HCT116 (cell line): ENCODE measurements around the gene HTR2C. TPM values are rescaled to one million over a fixed set of nuclear protein-coding genes. Genes with fewer than 3 reads are reported as not detected.

Experiments used
- ATAC-seq: fragments of 200-7000 bp; cut with Tn5 transposase; 2 replicates; pipeline ENCODE4 v1.9.1; 2020; ENCODE audit warnings: mild to moderate bottlenecking, moderate library complexity
- Bru-seq: library from RNA; stranded (reverse); fragments of 400-500 nt; gene quantifications from one replicate; lab custom pipeline; 2021; lab: Mats Ljungman, UMichigan
- BruChase-seq, 2 experiments: library from RNA; stranded (reverse); fragments of 400-500 nt; gene quantifications; one replicate each; lab custom pipeline; 2021; lab: Mats Ljungman, UMichigan
- BruUV-seq: library from RNA; stranded (reverse); fragments of 400-500 nt; replicated peaks from 2 replicates; lab custom pipeline; 2021; lab: Mats Ljungman, UMichigan
- CTCF ChIA-PET: fragments of 300-600 bp; sonication (Branson Sonifier 250); formaldehyde crosslinking; loops from one replicate; lab custom pipeline; 2021; ENCODE audit warnings: antibody characterized with exemption; lab: Charles Lee
- POLR2A ChIA-PET: fragments of 300-600, 350-600 bp; sonication (Branson Sonifier 250); formaldehyde crosslinking; loops from one replicate; lab custom pipeline; 2021; ENCODE audit warnings: antibody characterized with exemption; lab: Charles Lee
- RAD21 ChIA-PET, 2 experiments: fragments of 300-600 bp; sonication (Branson Sonifier 250); formaldehyde crosslinking; loops; one replicate each; lab custom pipeline; 2023; ENCODE audit warnings: low total read pairs in 2 of 2; ENCODE audit not compliant: uncharacterized antibody in 2 of 2, unreplicated experiment in 2 of 2, low non-redundant PET in 1 of 2; lab: Charles Lee
- DNase-seq: peaks from one replicate; pipeline ENCODE4 v3.0.0-alpha.2; 2010; ENCODE audit warnings: low read depth, low spot score
- H2AFZ ChIP-seq: fragments of 200-600 bp; shearing (Covaris generic), sonication (generic); 2 replicates; pipeline ENCODE4 v1.6.1; 2017; ENCODE audit warnings: low read depth, mixed run types, mixed read lengths, antibody characterized with exemption, low read length; ENCODE audit not compliant: poor library complexity, severe bottlenecking
- H3K27ac ChIP-seq: 2 replicates; pipeline ENCODE4 v1.5.1; 2012; ENCODE audit warnings: low read depth, low read length
- H3K27me3 ChIP-seq: fragments of 200-600 bp; sonication (generic); 2 replicates; pipeline ENCODE4 v1.6.1; 2016; ENCODE audit warnings: mixed run types, low read length, mixed read lengths; ENCODE audit not compliant: insufficient read depth
- H3K36me3 ChIP-seq, 2 experiments: fragments of 200-500 bp in 1 of 2; fragments of 200-600 bp in 1 of 2; sonication (Bioruptor generic) in 1 of 2; sonication (generic) in 1 of 2; 2 replicates each; pipeline versions ENCODE4 v1.5.1 to v1.6.1; 2014 to 2016; ENCODE audit warnings: low read length in 2 of 2, inconsistent platforms in 1 of 2, mixed read lengths in 1 of 2, mixed run types in 1 of 2; ENCODE audit not compliant: insufficient read depth in 2 of 2, control insufficient read depth in 1 of 2
- H3K4me1 ChIP-seq, 2 experiments: fragments of 200-600 bp in 1 of 2; sonication (generic) in 1 of 2; 2 replicates each; pipeline versions ENCODE4 v1.5.1 to v1.6.1; 2012 to 2017; ENCODE audit warnings: low read length in 2 of 2, inconsistent platforms in 1 of 2, mild to moderate bottlenecking in 1 of 2, mixed read lengths in 1 of 2, mixed run types in 1 of 2, moderate library complexity in 1 of 2; ENCODE audit not compliant: insufficient read depth in 2 of 2, control insufficient read depth in 1 of 2
- H3K4me2 ChIP-seq: fragments of 200-600 bp; sonication (generic); 2 replicates; pipeline ENCODE4 v1.6.1; 2017; ENCODE audit warnings: mixed run types, low read length, mixed read lengths
- H3K4me3 ChIP-seq, 2 experiments: fragments of 200-600 bp in 1 of 2; sonication (generic) in 1 of 2; replicated peaks in 1 of 2; 2 replicates each; pipeline ENCODE4 v1.5.1; 2011 to 2016; ENCODE audit warnings: low read length in 2 of 2, control low read depth in 1 of 2, low read depth in 1 of 2, mild to moderate bottlenecking in 1 of 2, mixed read lengths in 1 of 2, mixed run types in 1 of 2
- H3K79me2 ChIP-seq: fragments of 200-600 bp; sonication (generic); 2 replicates; pipeline ENCODE4 v1.6.1; 2017; ENCODE audit warnings: mild to moderate bottlenecking, mixed run types, low read length, moderate library complexity, mixed read lengths; ENCODE audit not compliant: insufficient read depth
- H3K9ac ChIP-seq: fragments of 200-600 bp; sonication (generic); 2 replicates; pipeline ENCODE4 v1.6.1; 2016; ENCODE audit warnings: low read length, mixed read lengths
- H3K9me2 ChIP-seq: fragments of 200-600 bp; sonication (generic), shearing (Covaris generic); 2 replicates; pipeline ENCODE4 v1.6.1; 2017; ENCODE audit warnings: mixed run types, mild to moderate bottlenecking, moderate library complexity; ENCODE audit not compliant: insufficient read depth
- H3K9me3 ChIP-seq, 2 experiments: fragments of 200-500 bp in 1 of 2; fragments of 200-600 bp in 1 of 2; sonication (Bioruptor generic) in 1 of 2; sonication (generic) in 1 of 2; 2 replicates each; pipeline ENCODE4 v1.6.1; 2014 to 2017; ENCODE audit warnings: low read length in 2 of 2, mixed read lengths in 2 of 2, inconsistent platforms in 1 of 2, low read depth in 1 of 2, mild to moderate bottlenecking in 1 of 2, mixed run types in 1 of 2, moderate library complexity in 1 of 2; ENCODE audit not compliant: control insufficient read depth in 1 of 2, insufficient read depth in 1 of 2
- H4K20me1 ChIP-seq: fragments of 200-600 bp; sonication (generic), shearing (Covaris generic); 2 replicates; pipeline ENCODE4 v1.6.1; 2017; ENCODE audit warnings: mixed run types, mild to moderate bottlenecking, moderate library complexity; ENCODE audit not compliant: insufficient read depth
- CTCF ChIP-seq, 3 experiments: fragments of 200-600 bp in 1 of 3; sonication (generic) in 1 of 3; IDR thresholded peaks in 2 of 3; conservative IDR thresholded peaks in 1 of 3; 2 replicates each; pipeline ENCODE4 v1.5.1; 2012 to 2017; ENCODE audit warnings: low read depth in 2 of 3, low read length in 2 of 3, antibody characterized with exemption in 1 of 3, borderline replicate concordance in 1 of 3, control low read depth in 1 of 3, mild to moderate bottlenecking in 1 of 3, mixed read lengths in 1 of 3, mixed run types in 1 of 3, moderate library complexity in 1 of 3; ENCODE audit not compliant: insufficient read depth in 1 of 3
- EGR1 ChIP-seq: IDR thresholded peaks from 2 replicates; pipeline ENCODE4 v1.6.1; 2012; ENCODE audit warnings: low read depth
- ELF1 ChIP-seq: IDR thresholded peaks from 2 replicates; pipeline ENCODE4 v1.6.1; 2012; ENCODE audit warnings: low read depth, borderline replicate concordance
- JUND ChIP-seq: IDR thresholded peaks from 2 replicates; pipeline ENCODE4 v1.6.1; 2012
- RAD21 ChIP-seq: IDR thresholded peaks from 2 replicates; pipeline ENCODE4 v1.6.1; 2012; ENCODE audit warnings: low read depth, mild to moderate bottlenecking
- SP1 ChIP-seq: IDR thresholded peaks from 2 replicates; pipeline ENCODE4 v1.6.1; 2012; ENCODE audit warnings: low read depth
- TCF7L2 ChIP-seq: IDR thresholded peaks from 2 replicates; pipeline ENCODE4 v1.7.0; 2011; ENCODE audit warnings: borderline replicate concordance, inconsistent platforms; ENCODE audit not compliant: insufficient read depth, insufficient read length; ENCODE audit errors: extremely low read depth
- intact Hi-C: fragments of 100-400 bp; cut with micrococcal nuclease; formaldehyde crosslinking; loops from 2 replicates; pipeline ENCODE4 v1.10.0; 2022
- long read RNA-seq: library from polyadenylated mRNA; unstranded; transcript quantifications from one replicate; pipeline ENCODE4 v2.0.0, GENCODE V29; 2021; ENCODE audit not compliant: unreplicated experiment
- polyA plus RNA-seq: library from polyadenylated mRNA; unstranded; fragments of >200 nt; gene quantifications from 2 replicates; pipeline ENCODE4 v1.2.1, GENCODE V29; 2012; ENCODE audit warnings: missing spikeins
- total RNA-seq: library from RNA; stranded (reverse); gene quantifications from one replicate; pipeline ENCODE4 v1.2.1, GENCODE V29; 2021; ENCODE audit not compliant: unreplicated experiment

Gene HTR2C
- total RNA-seq (not detected), Bru-seq, nascent RNA (percentile 1 among the genes with signal in this experiment), BruChase-seq, experiment 1, labeled RNA remaining after a 6-hour chase (percentile 0 among the genes with signal in this experiment), BruChase-seq, experiment 2, labeled RNA remaining after a 2-hour chase (percentile 2 among the genes with signal in this experiment)
- not detected in 2 replicates for polyA plus RNA-seq
- long read RNA-seq, result 0 reads

- no peak for DNase-seq
- POLR2A ChIA-PET, result no interaction called here
- TF ChIP-seq TCF7L2, result no peak
- no peak for TF ChIP-seq RAD21
- no peak for TF ChIP-seq ELF1
- TF ChIP-seq EGR1, result no peak
- TF ChIP-seq JUND, result no peak
- no peak for TF ChIP-seq SP1
- TF ChIP-seq, all 23 proteins: peak for 0
- Histone ChIP-seq H3K9ac (no peak within 1 kb of the TSS), H3K79me2 (no peaks in the 10 kb centered on the region), H4K20me1 (no peaks in the 10 kb centered on the region), H2AFZ (no peak within 1 kb of the TSS), H3K27me3 (no peaks in the 10 kb centered on the region), H3K4me1 (no peaks in the 10 kb centered on the region), H3K4me3 (no peak within 1 kb of the TSS), H3K27ac (no peak within 1 kb of the TSS), H3K9me3 (no peaks in the 10 kb centered on the region), H3K4me2 (no peak within 1 kb of the TSS), H3K9me2 (no peaks in the 10 kb centered on the region), H3K36me3 (no peaks in the 10 kb centered on the region)
- no TSS peak for BruUV-seq
- intact Hi-C loops, result no loop called here
- ChIA-PET CTCF (no interaction called here), RAD21 (no interaction called here)
- no peak for ATAC-seq
Observed at GRCh38 chrX:114583646-114584374, at the start of gene HTR2C. TSS of gene HTR2C (plus strand) at chrX:114584086. CDS start at chrX:114726937, 142,851 bp downstream.

GRCh38 chrX:114580336-114580735 is 3.5 kb upstream of the HTR2C start:
- no peaks in the 10 kb centered on the region for H3K9me2 ChIP-seq
- no peak overlapping the region for H3K4me3 ChIP-seq
- ATAC-seq (no peak), DNase-seq (no peak)
- H3K27me3 ChIP-seq, result no peaks in the 10 kb centered on the region
- intact Hi-C loops, result no loop called here
- ChIA-PET CTCF (interaction anchor here (0.6 kb wide), 1 partner anchor 635 kb away, joined by 3 read pairs; no protein-coding TSS in a partner anchor), RAD21 (no interaction called here), POLR2A (no interaction called here)
- H4K20me1 ChIP-seq, result no peaks in the 10 kb centered on the region
- H3K27ac ChIP-seq, result no peak overlapping the region
- no peaks in the 10 kb centered on the region for H3K79me2 ChIP-seq
- BruUV-seq, result no TSS peak
- no peak overlapping the region for H3K9ac ChIP-seq
- no peaks in the 10 kb centered on the region for H3K9me3 ChIP-seq
- no peak overlapping the region for H3K4me2 ChIP-seq
- no peak overlapping the region for H2AFZ ChIP-seq
- TF ChIP-seq EGR1 (no peak), RAD21 (peak; percentile 45; the same call in 1 of the 2 replicates), CTCF (IDR thresholded peaks at IDR 0.05 in 2 of 3, conservative IDR thresholded peaks at IDR 0.05 in 1 of 3; ENCODE audit: borderline replicate concordance in 1 of 3, insufficient read depth in 1 of 3, low read depth in 2 of 3, low read length in 2 of 3) (peak in 2 of 3 experiments; percentile 18 to 21; a peak in 2 of 6 replicates)
- no peaks in the 10 kb centered on the region for H3K36me3 ChIP-seq
- H3K4me1 ChIP-seq, result no peaks in the 10 kb centered on the region
